ENCODE data around the gene P2RX1.

DNA sequence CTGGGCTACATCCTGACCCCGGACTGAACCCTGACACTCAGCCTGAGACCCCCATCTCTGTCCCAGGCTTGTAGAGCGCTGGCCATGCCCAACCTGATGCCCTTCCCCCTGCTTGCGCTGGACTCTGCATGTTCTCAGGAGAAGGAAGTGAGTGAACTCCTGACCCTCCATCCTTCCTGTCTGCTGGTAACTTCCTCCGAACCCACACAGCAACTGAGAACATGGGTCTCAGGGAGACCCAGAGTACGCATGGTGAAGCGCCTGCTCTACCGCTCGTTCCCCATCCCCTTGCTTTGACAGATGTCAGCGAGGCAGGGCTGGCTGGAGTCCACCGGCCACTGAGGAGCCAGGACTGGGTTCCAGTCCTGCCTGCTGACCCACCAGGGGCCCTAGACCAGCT, 29.5 kb downstream of the P2RX1 start:
- TF ChIP-seq, protein P1, sequence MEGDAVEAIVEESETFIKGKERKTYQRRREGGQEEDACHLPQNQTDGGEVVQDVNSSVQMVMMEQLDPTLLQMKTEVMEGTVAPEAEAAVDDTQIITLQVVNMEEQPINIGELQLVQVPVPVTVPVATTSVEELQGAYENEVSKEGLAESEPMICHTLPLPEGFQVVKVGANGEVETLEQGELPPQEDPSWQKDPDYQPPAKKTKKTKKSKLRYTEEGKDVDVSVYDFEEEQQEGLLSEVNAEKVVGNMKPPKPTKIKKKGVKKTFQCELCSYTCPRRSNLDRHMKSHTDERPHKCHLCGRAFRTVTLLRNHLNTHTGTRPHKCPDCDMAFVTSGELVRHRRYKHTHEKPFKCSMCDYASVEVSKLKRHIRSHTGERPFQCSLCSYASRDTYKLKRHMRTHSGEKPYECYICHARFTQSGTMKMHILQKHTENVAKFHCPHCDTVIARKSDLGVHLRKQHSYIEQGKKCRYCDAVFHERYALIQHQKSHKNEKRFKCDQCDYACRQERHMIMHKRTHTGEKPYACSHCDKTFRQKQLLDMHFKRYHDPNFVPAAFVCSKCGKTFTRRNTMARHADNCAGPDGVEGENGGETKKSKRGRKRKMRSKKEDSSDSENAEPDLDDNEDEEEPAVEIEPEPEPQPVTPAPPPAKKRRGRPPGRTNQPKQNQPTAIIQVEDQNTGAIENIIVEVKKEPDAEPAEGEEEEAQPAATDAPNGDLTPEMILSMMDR (IDR thresholded peaks at IDR 0.05; ENCODE audit: low read depth, low read length, poor library complexity, severe bottlenecking), result no peak
- no peak for TF ChIP-seq EZH2phosphoT487 (IDR thresholded peaks at IDR 0.05; ENCODE audit: borderline replicate concordance, low read length)

Data from DOHH2 (cell line).